Measurements from ENCODE around the gene DNAJC6.

Gene DNAJC6

GRCh38 chr1:65357291-65357960 is 48.1 kb downstream of the DNAJC6 start:
- H3K27me3 ChIP-seq (ENCODE audit: low read length), result no peaks in the 10 kb centered on the region
- no peaks in the 10 kb centered on the region for H3F3A ChIP-seq (ENCODE audit: insufficient read depth)
- H3K4me3 ChIP-seq (ENCODE audit: insufficient read depth, low read length, poor library complexity, severe bottlenecking), result no peak overlapping the region
- no peak overlapping the region for H3K9ac ChIP-seq (ENCODE audit: low read length)
- no peak overlapping the region for H3K27ac ChIP-seq (ENCODE audit: low read depth, low read length)
- H3K4me2 ChIP-seq (ENCODE audit: low read depth, low read length, poor library complexity, severe bottlenecking), result no peak overlapping the region
- no peaks in the 10 kb centered on the region for H3K9me3 ChIP-seq (ENCODE audit: insufficient read depth, low read length)
- no peaks in the 10 kb centered on the region for H4K20me1 ChIP-seq (ENCODE audit: low read depth, low read length)
- no peaks in the 10 kb centered on the region for H3K9me2 ChIP-seq (replicated peaks; ENCODE audit: insufficient read depth, low read length)
- no peak overlapping the region for H2AFZ ChIP-seq (ENCODE audit: low read depth, low read length, severe bottlenecking)
- H3K79me2 ChIP-seq (ENCODE audit: insufficient read depth, low read length), result no peaks in the 10 kb centered on the region
- no peak for TF ChIP-seq EZH2phosphoT487 (conservative IDR thresholded peaks at IDR 0.05; ENCODE audit: low read length)
- TF ChIP-seq, protein P1, sequence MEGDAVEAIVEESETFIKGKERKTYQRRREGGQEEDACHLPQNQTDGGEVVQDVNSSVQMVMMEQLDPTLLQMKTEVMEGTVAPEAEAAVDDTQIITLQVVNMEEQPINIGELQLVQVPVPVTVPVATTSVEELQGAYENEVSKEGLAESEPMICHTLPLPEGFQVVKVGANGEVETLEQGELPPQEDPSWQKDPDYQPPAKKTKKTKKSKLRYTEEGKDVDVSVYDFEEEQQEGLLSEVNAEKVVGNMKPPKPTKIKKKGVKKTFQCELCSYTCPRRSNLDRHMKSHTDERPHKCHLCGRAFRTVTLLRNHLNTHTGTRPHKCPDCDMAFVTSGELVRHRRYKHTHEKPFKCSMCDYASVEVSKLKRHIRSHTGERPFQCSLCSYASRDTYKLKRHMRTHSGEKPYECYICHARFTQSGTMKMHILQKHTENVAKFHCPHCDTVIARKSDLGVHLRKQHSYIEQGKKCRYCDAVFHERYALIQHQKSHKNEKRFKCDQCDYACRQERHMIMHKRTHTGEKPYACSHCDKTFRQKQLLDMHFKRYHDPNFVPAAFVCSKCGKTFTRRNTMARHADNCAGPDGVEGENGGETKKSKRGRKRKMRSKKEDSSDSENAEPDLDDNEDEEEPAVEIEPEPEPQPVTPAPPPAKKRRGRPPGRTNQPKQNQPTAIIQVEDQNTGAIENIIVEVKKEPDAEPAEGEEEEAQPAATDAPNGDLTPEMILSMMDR (IDR thresholded peaks at IDR 0.05; ENCODE audit: insufficient read depth, low read length, poor library complexity, severe bottlenecking), result no peak
- no peaks in the 10 kb centered on the region for H3K36me3 ChIP-seq (ENCODE audit: low read length)

DNA sequence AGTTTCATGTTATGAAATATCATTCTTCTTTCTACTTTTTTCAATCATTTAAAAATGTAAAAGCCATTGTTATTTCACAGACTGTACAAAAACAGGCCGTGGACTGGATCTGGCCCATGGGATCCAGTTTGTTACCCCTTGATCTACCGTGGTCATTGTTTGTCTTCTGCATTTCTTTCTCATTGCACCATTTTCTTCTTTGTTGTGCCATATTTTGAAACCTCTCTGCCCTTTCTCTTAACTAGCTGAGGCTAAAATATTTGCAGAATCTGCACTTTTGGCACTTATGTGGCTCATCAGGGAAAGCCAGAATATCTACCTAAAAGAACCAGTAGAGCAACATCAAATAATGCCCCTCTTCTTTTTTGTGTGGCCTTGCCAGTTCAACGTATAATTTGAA is 50.5 kb downstream of the DNAJC6 start:
- no peaks in the 10 kb centered on the region for H3K79me2 ChIP-seq (ENCODE audit: insufficient read depth, low read length)
- no peak overlapping the region for H3K27ac ChIP-seq (ENCODE audit: low read depth, low read length)
- no peaks in the 10 kb centered on the region for H3K36me3 ChIP-seq (ENCODE audit: low read length)
- no peak overlapping the region for H3K9ac ChIP-seq (ENCODE audit: low read length)
- H3K27me3 ChIP-seq (ENCODE audit: low read length), result no peaks in the 10 kb centered on the region
- no peak for TF ChIP-seq EZH2phosphoT487 (conservative IDR thresholded peaks at IDR 0.05; ENCODE audit: low read length)
- TF ChIP-seq, protein P1 (IDR thresholded peaks at IDR 0.05; ENCODE audit: insufficient read depth, low read length, poor library complexity, severe bottlenecking), result no peak
- no peak overlapping the region for H3K4me2 ChIP-seq (ENCODE audit: low read depth, low read length, poor library complexity, severe bottlenecking)
- H3F3A ChIP-seq (ENCODE audit: insufficient read depth), result no peaks in the 10 kb centered on the region
- H4K20me1 ChIP-seq (ENCODE audit: low read depth, low read length), result no peaks in the 10 kb centered on the region
- no peak overlapping the region for H3K4me3 ChIP-seq (ENCODE audit: insufficient read depth, low read length, poor library complexity, severe bottlenecking)
- no peak overlapping the region for H2AFZ ChIP-seq (ENCODE audit: low read depth, low read length, severe bottlenecking)
- H3K9me3 ChIP-seq (ENCODE audit: insufficient read depth, low read length), result no peaks in the 10 kb centered on the region
- H3K9me2 ChIP-seq (replicated peaks; ENCODE audit: insufficient read depth, low read length), result no peaks in the 10 kb centered on the region

DNA sequence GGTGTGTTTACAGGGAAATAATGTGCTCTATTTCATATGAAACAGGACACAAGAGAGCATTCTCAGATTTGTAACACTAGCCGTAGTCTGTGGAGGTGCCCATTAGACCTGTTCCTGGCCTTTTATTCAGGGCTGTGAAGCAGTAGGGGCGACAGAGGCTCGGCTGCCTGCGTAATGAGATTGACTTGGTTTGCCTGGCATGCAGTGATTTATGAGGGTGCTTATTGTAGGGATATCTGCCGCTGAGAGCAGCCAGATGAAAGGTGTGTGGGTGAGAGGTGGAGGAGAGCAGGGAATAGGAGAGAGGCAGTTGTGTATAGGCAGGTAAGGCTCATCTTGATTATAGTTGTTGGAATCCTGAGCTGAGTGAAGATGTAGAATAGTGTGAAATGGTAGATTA is 51.3 kb downstream of the DNAJC6 start:
- Histone ChIP-seq H2AFZ (ENCODE audit: low read depth, low read length, severe bottlenecking) (no peak overlapping the region), H3F3A (ENCODE audit: insufficient read depth) (no peaks in the 10 kb centered on the region), H3K27ac (ENCODE audit: low read depth, low read length) (no peak overlapping the region), H3K4me3 (ENCODE audit: insufficient read depth, low read length, poor library complexity, severe bottlenecking) (no peak overlapping the region), H3K79me2 (ENCODE audit: insufficient read depth, low read length) (no peaks in the 10 kb centered on the region), H3K9ac (ENCODE audit: low read length) (no peak overlapping the region), H3K27me3 (ENCODE audit: low read length) (no peaks in the 10 kb centered on the region), H4K20me1 (ENCODE audit: low read depth, low read length) (no peaks in the 10 kb centered on the region), H3K9me2 (replicated peaks; ENCODE audit: insufficient read depth, low read length) (no peaks in the 10 kb centered on the region), H3K36me3 (ENCODE audit: low read length) (no peaks in the 10 kb centered on the region), H3K4me2 (ENCODE audit: low read depth, low read length, poor library complexity, severe bottlenecking) (no peak overlapping the region), H3K9me3 (ENCODE audit: insufficient read depth, low read length) (no peaks in the 10 kb centered on the region)
- TF ChIP-seq, protein P1 (IDR thresholded peaks at IDR 0.05; ENCODE audit: insufficient read depth, low read length, poor library complexity, severe bottlenecking), result no peak
- TF ChIP-seq EZH2phosphoT487 (conservative IDR thresholded peaks at IDR 0.05; ENCODE audit: low read length), result no peak
